HepG2 (cell line): ENCODE measurements around the gene NUDT17. TPM values are rescaled to one million over a fixed set of nuclear protein-coding genes. Genes with fewer than 3 reads are reported as not detected.

Experiments used
- ATF6 ChIP-seq: sonication (generic); formaldehyde crosslinking; conservative IDR thresholded peaks from 2 replicates; pipeline ENCODE4 v1.4.0; 2020; ENCODE audit warnings: missing genetic modification reagents
- ERF ChIP-seq: IDR thresholded peaks from 2 replicates; pipeline ENCODE4 v1.6.1; 2018; ENCODE audit warnings: missing biosample characterization, missing genetic modification reagents
- HMG20A ChIP-seq: IDR thresholded peaks from 2 replicates; pipeline ENCODE4 v1.6.1; 2016; ENCODE audit warnings: borderline replicate concordance
- HOXA3 ChIP-seq: sonication (generic); formaldehyde crosslinking; IDR thresholded peaks from 2 replicates; pipeline ENCODE4 v1.5.0; 2020; ENCODE audit warnings: missing genetic modification reagents
- ISL2 ChIP-seq: sonication (generic); formaldehyde crosslinking; IDR thresholded peaks from 2 replicates; pipeline ENCODE4 v1.5.0; 2020; ENCODE audit warnings: missing genetic modification reagents
- JUND ChIP-seq: sonication (generic); formaldehyde crosslinking; IDR thresholded peaks from 2 replicates; pipeline ENCODE4 v1.8.0; 2022; ENCODE audit warnings: mild to moderate bottlenecking, missing genetic modification reagents
- KAT8 ChIP-seq: IDR thresholded peaks from 2 replicates; pipeline ENCODE4 v1.6.1; 2016; ENCODE audit warnings: missing genetic modification reagents, missing compliant biosample characterization
- MAFG ChIP-seq: sonication (generic); formaldehyde crosslinking; IDR thresholded peaks from 2 replicates; pipeline ENCODE4 v1.5.1; 2020; ENCODE audit warnings: mild to moderate bottlenecking, missing genetic modification reagents
- MTA1 ChIP-seq: sonication (generic); formaldehyde crosslinking; IDR thresholded peaks from 2 replicates; pipeline ENCODE4 v1.4.0; 2020; ENCODE audit warnings: missing genetic modification reagents, mild to moderate bottlenecking, borderline replicate concordance
- POGK ChIP-seq: sonication (generic); formaldehyde crosslinking; conservative IDR thresholded peaks from 2 replicates; pipeline ENCODE4 v1.8.0; 2022; ENCODE audit warnings: mild to moderate bottlenecking, moderate library complexity, missing genetic modification reagents
- PREB ChIP-seq: sonication (generic); formaldehyde crosslinking; IDR thresholded peaks from 2 replicates; pipeline ENCODE4 v1.4.0; 2020; ENCODE audit warnings: missing genetic modification reagents
- RARG ChIP-seq: sonication (generic); formaldehyde crosslinking; IDR thresholded peaks from 2 replicates; pipeline ENCODE4 v1.4.0; 2020; ENCODE audit warnings: low read depth, mild to moderate bottlenecking, missing genetic modification reagents
- RNF219 ChIP-seq: sonication (generic); formaldehyde crosslinking; IDR thresholded peaks from 2 replicates; pipeline ENCODE4 v1.5.0; 2020; ENCODE audit warnings: mild to moderate bottlenecking, missing genetic modification reagents
- SOX13 ChIP-seq, 3 experiments: fragments of 450-650 bp in 1 of 3; sonication (generic) in 1 of 3; formaldehyde crosslinking in 1 of 3; IDR thresholded peaks in 2 of 3; conservative IDR thresholded peaks in 1 of 3; 2 replicates each; pipeline versions ENCODE4 v1.5.0 to v1.6.1; 2016 to 2020; ENCODE audit warnings: antibody characterized with exemption in 1 of 3, mild to moderate bottlenecking in 1 of 3, missing compliant biosample characterization in 1 of 3, missing genetic modification reagents in 1 of 3, moderate library complexity in 1 of 3
- TCF7L2 ChIP-seq: IDR thresholded peaks from 2 replicates; pipeline ENCODE4 v1.6.1; 2011; ENCODE audit warnings: mild to moderate bottlenecking, low read depth, low read length, moderate library complexity
- TSC22D2 ChIP-seq: sonication (generic); formaldehyde crosslinking; IDR thresholded peaks from 2 replicates; pipeline ENCODE4 v1.5.1; 2020; ENCODE audit warnings: missing genetic modification reagents, mild to moderate bottlenecking, borderline replicate concordance
- WIZ ChIP-seq: sonication (generic); formaldehyde crosslinking; IDR thresholded peaks from 2 replicates; pipeline ENCODE4 v1.5.1; 2020; ENCODE audit warnings: mild to moderate bottlenecking, missing genetic modification reagents
- ZNF230 ChIP-seq: sonication (generic); formaldehyde crosslinking; IDR thresholded peaks from 2 replicates; pipeline ENCODE4 v1.4.0; 2020; ENCODE audit warnings: mild to moderate bottlenecking, missing genetic modification reagents
- ZNF577 ChIP-seq: sonication (generic); formaldehyde crosslinking; IDR thresholded peaks from 2 replicates; pipeline ENCODE4 v1.4.0; 2020; ENCODE audit warnings: mild to moderate bottlenecking, low read depth, missing genetic modification reagents, borderline replicate concordance
- polyA plus RNA-seq, 8 experiments: library from polyadenylated mRNA; depleted of rRNA in 3 of 8; stranded (reverse) in 7 of 8; unstranded in 1 of 8; fragments of >200 nt; fragmentation: Illumina TruSeq in 4 of 8; extraction: Trizol in 4 of 8; gene quantifications; 2 replicates each; pipeline versions ENCODE4 v1.2.1 to v1.2.3, GENCODE V29; 2011 to 2016; ENCODE audit warnings: low read depth in 4 of 8, missing spikeins in 1 of 8, mixed read lengths in 1 of 8; ENCODE audit not compliant: insufficient read depth in 1 of 8
- total RNA-seq, 5 experiments: library from RNA; depleted of rRNA; stranded (reverse); fragments of >200 nt; fragmentation: Illumina TruSeq; extraction: Trizol; gene quantifications; 2 replicates each; pipeline ENCODE4 v1.2.3, GENCODE V29; 2016; ENCODE audit warnings: low read depth in 1 of 5
- TF ChIP-seq, protein P1 (sequence below): IDR thresholded peaks from 2 replicates; pipeline ENCODE4 v1.6.1; 2016; ENCODE audit warnings: low read depth, control low read depth

The NUDT17 gene
- total and polyA plus RNA-seq, 2 of the 13 experiments (the other 11 are each of a cell fraction or from before 2014, with no cell fraction given): 2.6 to 5.8 TPM

DNA sequence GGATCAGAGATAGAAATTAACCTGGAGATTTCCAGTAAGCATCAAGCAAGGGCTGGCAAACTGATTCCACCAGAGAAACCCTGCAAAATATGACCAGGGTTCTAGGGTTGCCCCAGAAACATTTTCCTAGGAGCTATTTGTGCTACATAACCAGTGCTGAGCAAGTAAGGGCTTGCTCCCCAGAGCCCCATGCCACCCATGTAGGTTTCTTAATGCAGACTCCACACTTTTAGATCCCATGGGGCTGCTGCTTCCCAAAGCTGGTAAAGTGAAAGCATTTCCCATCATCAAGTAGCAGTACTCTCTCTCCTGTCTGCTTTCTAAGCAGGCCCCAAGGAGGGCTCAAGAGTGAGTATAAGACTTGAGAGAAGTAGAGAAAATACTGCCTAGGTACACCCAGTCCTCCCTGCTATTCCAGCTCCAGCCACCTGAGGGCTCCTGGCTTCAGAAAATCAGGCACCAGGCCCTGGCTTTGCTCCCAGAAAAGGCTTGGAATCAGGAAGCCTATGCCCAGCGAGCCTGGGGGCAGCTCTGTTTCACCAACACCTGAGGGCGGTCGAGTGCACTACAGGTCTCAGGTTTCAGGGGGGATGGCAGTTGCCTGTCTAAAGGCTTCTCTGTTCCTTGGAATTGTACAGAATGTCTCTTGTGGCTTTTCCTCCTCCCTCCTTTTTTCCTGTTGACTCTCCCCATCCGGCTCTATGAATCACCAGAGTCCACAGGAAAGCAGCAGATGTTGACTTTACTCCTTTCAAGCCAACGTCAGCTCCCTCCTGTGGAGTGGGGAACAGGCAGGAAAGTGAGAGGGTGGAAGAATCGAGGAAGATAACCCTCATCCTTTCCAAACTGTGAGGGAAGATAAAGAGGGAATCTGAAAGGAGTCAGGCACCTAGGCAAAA lies 46.4 kb downstream of the NUDT17 start (continued):
- TF ChIP-seq, protein P1, sequence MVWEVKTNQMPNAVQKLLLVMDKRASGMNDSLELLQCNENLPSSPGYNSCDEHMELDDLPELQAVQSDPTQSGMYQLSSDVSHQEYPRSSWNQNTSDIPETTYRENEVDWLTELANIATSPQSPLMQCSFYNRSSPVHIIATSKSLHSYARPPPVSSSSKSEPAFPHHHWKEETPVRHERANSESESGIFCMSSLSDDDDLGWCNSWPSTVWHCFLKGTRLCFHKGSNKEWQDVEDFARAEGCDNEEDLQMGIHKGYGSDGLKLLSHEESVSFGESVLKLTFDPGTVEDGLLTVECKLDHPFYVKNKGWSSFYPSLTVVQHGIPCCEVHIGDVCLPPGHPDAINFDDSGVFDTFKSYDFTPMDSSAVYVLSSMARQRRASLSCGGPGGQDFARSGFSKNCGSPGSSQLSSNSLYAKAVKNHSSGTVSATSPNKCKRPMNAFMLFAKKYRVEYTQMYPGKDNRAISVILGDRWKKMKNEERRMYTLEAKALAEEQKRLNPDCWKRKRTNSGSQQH: no peak
- TF ChIP-seq ATF6 (CRISPR knock-in tag) (0 out of 2 replicates have a peak, but pooled peaks have one; percentile 29), WIZ (no peak), ERF (CRISPR knock-in tag) (peak; percentile 52), TSC22D2 (CRISPR knock-in tag) (peak; percentile 56; the same call in 1 of the 2 replicates), RNF219 (no peak), RARG (no peak), ZNF577 (CRISPR knock-in tag) (no peak), KAT8 (CRISPR knock-in tag) (peak; percentile 80), ISL2 (CRISPR knock-in tag) (peak; percentile 83), TCF7L2 (no peak), POGK (CRISPR knock-in tag) (no peak), PREB (CRISPR knock-in tag) (no peak), SOX13 (IDR thresholded peaks at IDR 0.05) (0 out of 2 replicates have a peak, but pooled peaks have one; percentile 46), SOX13 (CRISPR knock-in tag; conservative IDR thresholded peaks at IDR 0.05 in 1 of 2, IDR thresholded peaks at IDR 0.05 in 1 of 2) (peak in 1 of 2 experiments; percentile 73; a peak in 2 of 4 replicates), JUND (peak; percentile 85; the same call in 1 of the 2 replicates), MAFG (CRISPR knock-in tag) (no peak), ZNF230 (no peak), MTA1 (CRISPR knock-in tag) (no peak), HMG20A (CRISPR knock-in tag) (peak; percentile 76; the same call in 1 of the 2 replicates), HOXA3 (peak; percentile 81)
